IPS-11a (cell line): ENCODE measurements around the gene BACE2.

Experiments used
- H3K4me3 ChIP-seq: one replicate; pipeline ENCODE4 v1.5.1; 2013; ENCODE audit warnings: low read depth, low read length, control low read depth

Gene BACE2

GRCh38 chr21:41317063-41317392, 149.1 kb downstream of the BACE2 start:
- H3K4me3 ChIP-seq: peak overlapping the region; percentile 34

DNA sequence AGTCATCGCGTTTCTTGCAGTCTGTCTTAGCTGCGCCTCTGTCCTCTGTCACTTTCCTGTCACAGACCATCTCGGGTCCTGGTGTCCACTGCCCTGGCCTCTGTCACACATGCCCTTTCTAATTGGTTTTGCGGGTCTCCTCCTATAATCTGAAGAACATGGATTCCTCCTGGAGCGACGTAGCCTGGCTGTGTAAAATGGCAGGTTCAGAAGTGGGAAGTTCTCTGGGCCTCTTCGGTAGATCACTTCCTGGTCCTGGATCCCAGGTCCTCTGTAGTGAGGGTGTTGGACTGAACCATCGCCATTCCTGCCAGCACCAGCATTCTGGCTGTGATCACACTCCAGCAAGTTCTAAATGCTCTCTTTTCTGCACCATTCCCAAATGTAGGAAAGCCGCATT, 149.5 kb downstream of the BACE2 start:
- peak overlapping the region; percentile 34 for H3K4me3 ChIP-seq

DNA sequence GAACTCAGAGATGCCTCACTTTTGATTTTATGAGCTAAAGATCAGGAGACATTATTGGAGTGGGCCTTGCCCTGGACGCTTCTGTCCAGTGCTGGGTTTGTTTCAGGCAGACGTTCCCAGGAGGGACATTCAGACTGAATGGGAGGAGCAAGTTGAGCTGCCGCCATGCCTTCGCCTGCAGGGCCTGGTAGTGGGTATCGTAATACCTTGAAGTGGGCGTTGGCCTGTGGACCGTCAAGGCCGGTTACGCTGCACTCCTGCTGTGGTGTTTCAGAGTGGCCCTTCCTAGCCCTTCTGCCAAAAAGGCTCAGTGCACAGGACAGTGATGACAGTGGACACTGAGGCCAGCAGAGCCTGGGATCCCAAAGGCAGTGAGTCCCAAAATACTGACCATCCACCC, 150.3 kb downstream of the BACE2 start:
- H3K4me3 ChIP-seq: no peak overlapping the region

GRCh38 chr21:41319273-41319672, 151.3 kb downstream of the BACE2 start:
- no peak overlapping the region for H3K4me3 ChIP-seq

DNA sequence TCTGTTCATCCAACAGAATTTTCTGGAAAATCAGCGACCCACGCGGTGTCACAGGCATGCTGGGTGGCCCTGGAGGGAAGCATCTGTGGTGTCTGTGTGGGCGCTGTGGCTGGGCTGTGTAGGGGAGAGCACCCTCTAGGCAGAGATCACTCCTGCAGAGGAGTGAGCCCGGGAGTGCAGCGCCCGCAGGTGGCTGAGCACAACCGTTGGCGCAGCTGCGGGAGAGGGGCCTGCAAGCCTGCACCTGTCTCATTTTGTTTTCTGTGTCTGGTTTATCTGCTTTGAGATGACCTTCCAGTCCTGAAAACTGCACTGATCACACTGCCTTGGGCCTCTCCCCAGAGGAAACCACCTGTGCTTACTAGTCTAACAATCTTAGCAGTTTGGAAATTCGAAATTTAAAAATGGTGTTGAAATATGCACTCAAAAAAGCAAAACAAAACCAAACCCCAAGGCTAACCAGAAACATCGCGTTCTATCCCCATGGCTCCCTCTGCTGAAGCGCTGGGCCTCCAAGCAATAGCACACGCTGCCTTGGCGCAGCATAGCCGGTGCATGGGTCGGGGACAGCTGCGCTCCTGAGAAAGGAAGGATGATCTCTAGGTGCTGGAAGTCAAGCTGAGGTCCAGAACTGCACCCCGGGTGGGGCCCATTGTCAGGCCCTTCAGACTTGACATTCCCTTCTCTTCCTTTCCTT, 153.4 kb downstream of the BACE2 start:
- no peak overlapping the region for H3K4me3 ChIP-seq

GRCh38 chr21:41321908-41322495, 154.0 kb downstream of the BACE2 start:
- no peak overlapping the region for H3K4me3 ChIP-seq

DNA sequence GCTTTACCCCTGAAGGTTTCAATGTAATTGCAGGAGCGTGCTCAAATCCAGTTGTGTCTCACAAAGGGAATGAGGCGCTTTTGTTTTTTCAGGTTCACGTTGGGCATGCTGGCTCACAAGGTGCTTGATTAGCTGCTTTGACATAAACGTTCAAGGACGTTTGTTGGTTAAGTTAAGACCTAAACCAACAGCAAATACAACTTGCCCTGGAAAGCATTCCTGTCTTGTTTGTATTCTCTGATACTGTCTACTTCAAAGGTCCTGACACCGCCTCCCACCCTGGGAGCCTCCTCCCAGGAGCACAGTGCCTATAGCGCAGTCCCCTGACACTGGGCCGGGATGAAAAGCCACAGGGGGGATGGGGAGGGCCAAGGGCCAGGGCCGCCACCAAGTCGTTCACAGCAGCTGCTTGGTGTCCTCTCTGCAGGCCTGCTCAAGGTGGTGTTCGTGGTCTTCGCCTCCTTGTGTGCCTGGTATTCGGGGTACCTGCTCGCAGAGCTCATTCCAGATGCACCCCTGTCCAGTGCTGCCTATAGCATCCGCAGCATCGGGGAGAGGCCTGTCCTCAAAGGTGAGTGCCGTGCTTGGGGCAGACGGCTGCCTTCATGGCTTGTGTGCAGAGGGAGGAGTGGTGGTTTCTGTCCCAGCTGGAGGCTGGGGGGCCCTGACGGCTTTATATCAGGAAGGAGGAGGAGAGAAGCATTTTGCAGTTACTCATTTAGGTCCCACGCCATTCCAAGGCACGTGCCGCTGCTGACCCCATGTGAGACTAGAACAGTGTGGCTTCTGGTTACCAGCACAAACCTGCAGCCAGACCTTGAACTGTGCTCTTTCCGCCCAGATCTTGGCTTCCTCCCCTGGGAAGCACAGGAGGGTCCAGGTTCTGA, 154.8 kb downstream of the BACE2 start:
- H3K4me3 ChIP-seq: no peak overlapping the region

GRCh38 chr21:41325138-41325912, 157.4 kb downstream of the BACE2 start:
- no peak overlapping the region for H3K4me3 ChIP-seq

DNA sequence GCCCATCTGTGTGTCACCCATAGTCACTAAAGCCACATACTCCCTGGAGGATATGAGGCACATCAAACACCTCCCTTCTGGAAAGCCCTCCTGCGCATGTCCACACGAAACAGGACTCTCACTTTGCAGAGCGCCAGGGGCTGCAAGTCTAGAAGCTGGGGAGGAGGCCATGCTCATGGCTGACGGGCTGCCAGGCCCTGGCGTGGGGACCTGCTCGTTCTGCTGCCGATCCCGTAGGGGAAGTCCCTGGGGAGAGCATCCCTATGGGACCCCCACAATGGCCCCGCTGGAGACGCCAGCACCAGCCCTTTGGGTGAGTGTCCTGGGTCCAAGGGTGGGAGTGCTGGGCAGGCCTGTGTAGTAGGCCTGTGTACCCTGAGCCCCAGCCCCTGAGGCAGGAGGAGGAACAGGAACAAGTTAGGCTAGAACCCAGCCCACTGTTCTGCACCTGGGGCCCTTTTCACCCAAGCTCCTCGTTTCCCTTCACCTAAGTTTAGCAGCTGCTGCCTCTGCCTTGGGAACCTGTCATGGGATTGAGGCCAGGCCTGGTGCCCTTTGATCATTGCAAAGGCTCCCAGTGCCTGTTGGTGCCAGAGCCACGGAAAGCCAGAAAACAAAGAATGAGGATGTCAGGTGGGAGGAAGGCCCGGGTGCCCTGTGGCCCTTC, 158.6 kb downstream of the BACE2 start:
- no peak overlapping the region for H3K4me3 ChIP-seq

DNA sequence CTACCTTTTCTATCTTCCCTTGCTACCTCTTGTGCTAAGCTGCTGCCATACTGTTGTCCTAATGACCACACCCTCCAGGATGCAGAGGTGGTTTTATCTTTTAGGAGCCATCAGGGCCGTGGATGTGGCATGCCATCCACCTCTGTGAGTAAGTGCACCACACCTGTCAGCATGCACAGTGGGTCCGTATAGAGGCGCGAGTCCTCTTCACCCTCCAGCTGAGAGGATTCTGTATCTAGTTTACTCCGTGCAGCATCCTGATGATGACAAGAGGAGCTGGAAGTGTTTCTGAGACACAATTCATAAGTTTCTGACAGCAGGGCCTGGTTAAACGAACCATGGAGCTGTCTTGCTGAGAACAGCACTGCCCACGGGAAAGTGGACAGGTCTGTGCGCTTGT, 159.8 kb downstream of the BACE2 start:
- no peak overlapping the region for H3K4me3 ChIP-seq

DNA sequence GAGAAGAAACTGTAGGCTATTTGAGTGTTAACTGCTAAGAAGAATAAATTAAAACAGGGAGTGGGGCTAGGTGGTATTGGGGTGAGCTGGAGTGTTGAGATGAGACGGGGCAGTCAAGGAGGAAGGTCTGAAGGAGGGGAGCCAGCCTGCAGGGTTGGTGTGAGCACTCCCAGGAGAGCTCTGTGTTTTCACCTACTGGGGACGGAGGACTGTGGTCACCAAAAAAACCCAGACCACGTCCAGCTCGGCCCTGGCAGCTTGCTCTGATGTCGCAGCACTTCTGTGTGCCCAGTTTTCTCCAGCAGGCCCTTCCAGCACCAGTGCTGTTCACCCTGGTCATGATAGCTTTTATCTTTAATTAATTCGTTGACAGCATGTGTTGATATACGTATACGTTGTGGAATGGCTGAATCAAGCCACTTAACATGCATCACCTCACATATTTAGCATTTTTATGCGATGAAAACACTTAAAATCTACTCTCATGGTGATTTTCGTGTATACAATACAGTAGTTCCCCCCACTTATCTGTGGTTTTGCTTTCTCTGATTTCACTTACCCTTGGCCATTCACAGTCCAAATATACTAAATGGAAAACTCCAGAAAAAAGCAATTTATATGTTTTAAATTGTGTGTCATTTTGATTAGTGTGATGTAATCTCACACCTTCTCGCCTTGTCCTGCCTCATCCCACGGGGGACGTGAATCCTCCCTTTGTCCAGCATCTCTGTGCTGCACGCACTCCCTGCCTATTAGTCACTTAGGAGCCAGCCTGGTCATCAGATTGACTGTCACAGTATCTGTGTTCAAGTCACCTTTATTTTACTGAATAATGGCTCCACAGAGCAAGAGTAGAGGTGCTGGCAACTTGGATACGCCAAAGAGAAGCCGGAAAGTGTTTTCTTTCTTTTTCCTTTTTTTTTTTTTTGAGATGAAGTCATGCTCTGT, 161.0 kb downstream of the BACE2 start:
- H3K4me3 ChIP-seq: no peak overlapping the region
